Uterus (tissue), 4 donors: Measurements from ENCODE around the gene PDPK1. TPM values are rescaled to one million over a fixed set of nuclear protein-coding genes. Genes with fewer than 3 reads are reported as not detected.
A peak's percentile ranks its signal among the peaks of the same experiment; 100 is the strongest.

Experiments used
- DNase-seq, 2 donors: peaks; one replicate each; pipeline ENCODE4 v3.0.0-alpha.2; 2019 to 2020
- H3K27ac ChIP-seq, 2 donors: fragments of 200-600 bp; sonication (generic); 1 replicate in 1 of 2; 2 replicates in 1 of 2; pipeline ENCODE4 v1.5.1; 2016 to 2018
- H3K27me3 ChIP-seq, 2 donors: fragments of 200-600 bp; sonication (generic); one replicate each; pipeline ENCODE4 v1.5.1; 2018 to 2019; ENCODE audit warnings: control low read depth in 1 of 2
- H3K36me3 ChIP-seq, 2 donors: fragments of 200-600 bp; sonication (generic); one replicate each; pipeline ENCODE4 v1.5.1; 2019; ENCODE audit warnings: control low read depth in 1 of 2
- H3K4me1 ChIP-seq, 2 donors: fragments of 200-600 bp; sonication (generic); one replicate each; pipeline ENCODE4 v1.5.1; 2018 to 2019; ENCODE audit warnings: control low read depth in 1 of 2
- H3K4me3 ChIP-seq, 2 donors: fragments of 200-600 bp; sonication (generic); 1 replicate in 1 of 2; 2 replicates in 1 of 2; pipeline ENCODE4 v1.5.1; 2018 to 2019; ENCODE audit warnings: mild to moderate bottlenecking in 1 of 2
- H3K9me3 ChIP-seq, 2 donors: fragments of 200-600 bp; sonication (generic); one replicate each; pipeline ENCODE4 v1.5.1; 2019; ENCODE audit warnings: control low read depth in 1 of 2
- CTCF ChIP-seq, 4 experiments: fragments of 200-600 bp in 2 of 4; fragments of 450-650 bp in 2 of 4; sonication (generic) in 2 of 4; IDR thresholded peaks; one replicate each; pipeline ENCODE4 v1.5.1; 2016 to 2019; ENCODE audit warnings: antibody characterized with exemption in 4 of 4, mild to moderate bottlenecking in 2 of 4, moderate library complexity in 1 of 4
- POLR2A ChIP-seq, 2 donors: fragments of 450-650 bp; IDR thresholded peaks; one replicate each; pipeline ENCODE4 v1.6.1; 2016; ENCODE audit warnings: antibody characterized with exemption in 2 of 2, mild to moderate bottlenecking in 1 of 2, moderate library complexity in 1 of 2
- intact Hi-C: fragments of 100-400 bp; cut with DNase I; formaldehyde crosslinking; loops from one replicate; pipeline ENCODE4 v1.15.1; 2023; ENCODE audit warnings: low total_unique reads
- total RNA-seq, 4 donors: library from RNA; depleted of rRNA in 3 of 4; stranded (reverse); fragments of >200 nt in 3 of 4; gene quantifications; one replicate each; pipeline versions ENCODE4 v1.1.0 to v1.2.4, GENCODE V29; 2014 to 2023
- donor health status: DM: yes; HTN: yes; CAD: no.

The PDPK1 gene
- total RNA-seq, 4 donors from 2014 or later: 11.0 to 66.2 (median 23.9) TPM

- H3K4me3 ChIP-seq: no peak overlapping the region
- no peak for TF ChIP-seq POLR2A (IDR thresholded peaks at IDR 0.05)
- no peak for TF ChIP-seq CTCF (IDR thresholded peaks at IDR 0.05)
- H3K9me3 ChIP-seq: no peaks in the 10 kb centered on the region
- peak in 1 of 2 donors; percentile 36 for DNase-seq
- H3K27ac ChIP-seq: no peak overlapping the region
- no peaks in the 10 kb centered on the region for H3K4me1 ChIP-seq
- H3K36me3 ChIP-seq: no peaks in the 10 kb centered on the region
- intact Hi-C loops: no loop called here
- no peaks in the 10 kb centered on the region for H3K27me3 ChIP-seq
Observed at GRCh38 chr16:2584729-2585650, 47.2 kb downstream of the PDPK1 start.

- intact Hi-C loops: no loop called here
- Histone ChIP-seq H3K4me3 (no peak overlapping the region), H3K27ac (no peak overlapping the region), H3K4me1 (no peaks in the 10 kb centered on the region), H3K27me3 (no peaks in the 10 kb centered on the region), H3K36me3 (no peaks in the 10 kb centered on the region), H3K9me3 (no peaks in the 10 kb centered on the region)
- no peak for DNase-seq
- no peak for TF ChIP-seq POLR2A (IDR thresholded peaks at IDR 0.05)
- TF ChIP-seq CTCF (IDR thresholded peaks at IDR 0.05): no peak
Observed at GRCh38 chr16:2585651-2586081, 47.8 kb downstream of the PDPK1 start.

GRCh38 chr16:2586241-2586640, 48.4 kb downstream of the PDPK1 start:
- Histone ChIP-seq H3K4me3 (no peak overlapping the region), H3K27ac (no peak overlapping the region), H3K4me1 (no peaks in the 10 kb centered on the region), H3K27me3 (no peaks in the 10 kb centered on the region), H3K9me3 (no peaks in the 10 kb centered on the region), H3K36me3 (no peaks in the 10 kb centered on the region)
- TF ChIP-seq POLR2A (IDR thresholded peaks at IDR 0.05) (no peak), CTCF (IDR thresholded peaks at IDR 0.05) (no peak)
- intact Hi-C loops: no loop called here
- DNase-seq: no peak

GRCh38 chr16:2586901-2587480, 49.2 kb downstream of the PDPK1 start:
- H3K36me3 ChIP-seq: no peaks in the 10 kb centered on the region
- intact Hi-C loops: no loop called here
- H3K9me3 ChIP-seq: no peaks in the 10 kb centered on the region
- H3K4me1 ChIP-seq: no peaks in the 10 kb centered on the region
- H3K4me3 ChIP-seq: no peak overlapping the region
- DNase-seq: no peak
- no peak for TF ChIP-seq POLR2A (IDR thresholded peaks at IDR 0.05)
- no peak for TF ChIP-seq CTCF (IDR thresholded peaks at IDR 0.05)
- no peak overlapping the region for H3K27ac ChIP-seq
- no peaks in the 10 kb centered on the region for H3K27me3 ChIP-seq
